ENCODE measurements around the gene KDSR.

GRCh38 chr18:63320123-63320974 lies 46.7 kb downstream of the KDSR start:
- no peak for TF ChIP-seq POLR2A (IDR thresholded peaks at IDR 0.05; ENCODE audit: low read length)
- peak; percentile 33 for TF ChIP-seq CTCF (IDR thresholded peaks at IDR 0.05)
- no peak for TF ChIP-seq BHLHE40 (IDR thresholded peaks at IDR 0.05; ENCODE audit: low read depth, low read length)
- no peak for TF ChIP-seq JUNB (IDR thresholded peaks at IDR 0.05)
- TF ChIP-seq TP53 (CRISPR knock-in tag; IDR thresholded peaks at IDR 0.05), result no peak
- no peak for TF ChIP-seq RFX5 (IDR thresholded peaks at IDR 0.05)
- TF ChIP-seq MAX (IDR thresholded peaks at IDR 0.05), result no peak
- no peak for TF ChIP-seq USF2 (IDR thresholded peaks at IDR 0.05)
- no peak for TF ChIP-seq HDAC2 (IDR thresholded peaks at IDR 0.05)

All from A549 (cell line).